HepG2 (cell line): ENCODE results near the gene MAML1. TPM values are rescaled to one million over a fixed set of nuclear protein-coding genes. Genes with fewer than 3 reads are reported as not detected.
A peak's percentile ranks its signal among the peaks of the same experiment; 100 is the strongest.

Source experiments
- BRCA1 ChIP-seq: sonication (generic); formaldehyde crosslinking; IDR thresholded peaks from 2 replicates; pipeline ENCODE4 v1.4.0; 2020; ENCODE audit warnings: missing genetic modification reagents
- CBFB ChIP-seq: sonication (generic); formaldehyde crosslinking; IDR thresholded peaks from 2 replicates; pipeline ENCODE4 v1.4.0; 2020; ENCODE audit warnings: missing genetic modification reagents
- HES4 ChIP-seq: sonication (generic); formaldehyde crosslinking; IDR thresholded peaks from 2 replicates; pipeline ENCODE4 v1.9.0; 2021; ENCODE audit warnings: mild to moderate bottlenecking, missing genetic modification reagents, borderline replicate concordance
- HNRNPK ChIP-seq: fragments of 200-400 bp; formaldehyde crosslinking; IDR thresholded peaks from 2 replicates; pipeline ENCODE4 v1.6.1; 2018; ENCODE audit warnings: low read length, low read depth, moderate library complexity, mild to moderate bottlenecking; ENCODE audit not compliant: poor library complexity, severe bottlenecking
- KDM4B ChIP-seq: sonication (generic); formaldehyde crosslinking; IDR thresholded peaks from 2 replicates; pipeline ENCODE4 v1.4.0; 2020; ENCODE audit warnings: missing genetic modification reagents
- KLF6 ChIP-seq: IDR thresholded peaks from 2 replicates; pipeline ENCODE4 v1.8.0; 2016; ENCODE audit warnings: missing biosample characterization, missing genetic modification reagents
- MATR3 ChIP-seq: sonication (generic); formaldehyde crosslinking; IDR thresholded peaks from 2 replicates; pipeline ENCODE4 v1.4.0; 2020; ENCODE audit warnings: missing genetic modification reagents
- MED8 ChIP-seq: sonication (generic); formaldehyde crosslinking; IDR thresholded peaks from 2 replicates; pipeline ENCODE4 v1.8.1; 2023; ENCODE audit warnings: mild to moderate bottlenecking, missing genetic modification reagents; ENCODE audit not compliant: insufficient replicate concordance
- PHF5A ChIP-seq: IDR thresholded peaks from one replicate; pipeline ENCODE4 v1.6.1; 2018; ENCODE audit warnings: low read depth, missing genetic modification reagents; ENCODE audit not compliant: unreplicated experiment
- PLRG1 ChIP-seq: fragments of 450-650 bp; conservative IDR thresholded peaks from 2 replicates; pipeline ENCODE4 v1.6.1; 2016
- PRPF4 ChIP-seq: fragments of 200-400 bp; formaldehyde crosslinking; IDR thresholded peaks from 2 replicates; pipeline ENCODE4 v1.6.1; 2016; ENCODE audit warnings: low read length, low read depth; ENCODE audit not compliant: poor library complexity, severe bottlenecking
- SAP130 ChIP-seq: IDR thresholded peaks from 2 replicates; pipeline ENCODE4 v1.6.1; 2016; ENCODE audit warnings: low read depth
- TBL1XR1 ChIP-seq: fragments of 150-350 bp; IDR thresholded peaks from 2 replicates; pipeline ENCODE4 v1.6.1; 2014; ENCODE audit warnings: borderline replicate concordance, low read length; ENCODE audit not compliant: partially characterized antibody
- TGIF2 ChIP-seq: IDR thresholded peaks from 2 replicates; pipeline ENCODE4 v1.6.1; 2016; ENCODE audit warnings: control low read depth, missing compliant biosample characterization
- ZBTB20 ChIP-seq: sonication (generic); formaldehyde crosslinking; IDR thresholded peaks from 2 replicates; pipeline ENCODE4 v1.8.1; 2023; ENCODE audit warnings: missing genetic modification reagents, low read depth, mild to moderate bottlenecking, borderline replicate concordance
- ZNF317 ChIP-seq: sonication (generic); formaldehyde crosslinking; IDR thresholded peaks from 2 replicates; pipeline ENCODE4 v1.5.0; 2020; ENCODE audit warnings: mild to moderate bottlenecking, missing genetic modification reagents
- ZNF451 ChIP-seq: sonication (generic); formaldehyde crosslinking; IDR thresholded peaks from 2 replicates; pipeline ENCODE4 v1.5.0; 2020; ENCODE audit warnings: mild to moderate bottlenecking, missing genetic modification reagents
- ZNF644 ChIP-seq: IDR thresholded peaks from 2 replicates; pipeline ENCODE4 v1.6.1; 2016; ENCODE audit warnings: low read depth
- ZNF746 ChIP-seq: sonication (generic); formaldehyde crosslinking; IDR thresholded peaks from 2 replicates; pipeline ENCODE4 v1.8.0; 2022; ENCODE audit warnings: mild to moderate bottlenecking, missing genetic modification reagents
- ZNF841 ChIP-seq: sonication (generic); formaldehyde crosslinking; IDR thresholded peaks from 2 replicates; pipeline ENCODE4 v1.8.1; 2023; ENCODE audit warnings: missing genetic modification reagents, borderline replicate concordance
- ZSCAN25 ChIP-seq: sonication (generic); formaldehyde crosslinking; IDR thresholded peaks from 2 replicates; pipeline ENCODE4 v1.8.0; 2022; ENCODE audit warnings: mild to moderate bottlenecking, missing genetic modification reagents
- polyA plus RNA-seq, 8 experiments: library from polyadenylated mRNA; depleted of rRNA in 3 of 8; stranded (reverse) in 7 of 8; unstranded in 1 of 8; fragments of >200 nt; fragmentation: Illumina TruSeq in 4 of 8; extraction: Trizol in 4 of 8; gene quantifications; 2 replicates each; pipeline versions ENCODE4 v1.2.1 to v1.2.3, GENCODE V29; 2011 to 2016; ENCODE audit warnings: low read depth in 4 of 8, missing spikeins in 1 of 8, mixed read lengths in 1 of 8; ENCODE audit not compliant: insufficient read depth in 1 of 8
- total RNA-seq, 5 experiments: library from RNA; depleted of rRNA; stranded (reverse); fragments of >200 nt; fragmentation: Illumina TruSeq; extraction: Trizol; gene quantifications; 2 replicates each; pipeline ENCODE4 v1.2.3, GENCODE V29; 2016; ENCODE audit warnings: low read depth in 1 of 5
- TF ChIP-seq, protein P1 (sequence below): sonication (generic); formaldehyde crosslinking; IDR thresholded peaks from 2 replicates; pipeline ENCODE4 v1.5.0; 2020; ENCODE audit warnings: missing genetic modification reagents
- TF ChIP-seq, protein P2 (sequence below): sonication (generic); formaldehyde crosslinking; IDR thresholded peaks from 2 replicates; pipeline ENCODE4 v1.9.0; 2021; ENCODE audit warnings: missing genetic modification reagents, mild to moderate bottlenecking, borderline replicate concordance
- TF ChIP-seq, protein P3 (sequence below): sonication (generic); formaldehyde crosslinking; IDR thresholded peaks from 2 replicates; pipeline ENCODE4 v1.5.1; 2020; ENCODE audit warnings: missing genetic modification reagents, mild to moderate bottlenecking, borderline replicate concordance
- TF ChIP-seq, protein P4 (sequence below): sonication (generic); formaldehyde crosslinking; IDR thresholded peaks from 2 replicates; pipeline ENCODE4 v1.8.1; 2023; ENCODE audit warnings: mild to moderate bottlenecking, missing genetic modification reagents
- TF ChIP-seq, protein P5 (sequence below): sonication (generic); formaldehyde crosslinking; IDR thresholded peaks from 2 replicates; pipeline ENCODE4 v1.4.0; 2020; ENCODE audit warnings: missing genetic modification reagents

Gene MAML1
- total and polyA plus RNA-seq, 2 of the 13 experiments (the other 11 are each of a cell fraction or from before 2014, with no cell fraction given), result 10.0 to 10.8 TPM

DNA sequence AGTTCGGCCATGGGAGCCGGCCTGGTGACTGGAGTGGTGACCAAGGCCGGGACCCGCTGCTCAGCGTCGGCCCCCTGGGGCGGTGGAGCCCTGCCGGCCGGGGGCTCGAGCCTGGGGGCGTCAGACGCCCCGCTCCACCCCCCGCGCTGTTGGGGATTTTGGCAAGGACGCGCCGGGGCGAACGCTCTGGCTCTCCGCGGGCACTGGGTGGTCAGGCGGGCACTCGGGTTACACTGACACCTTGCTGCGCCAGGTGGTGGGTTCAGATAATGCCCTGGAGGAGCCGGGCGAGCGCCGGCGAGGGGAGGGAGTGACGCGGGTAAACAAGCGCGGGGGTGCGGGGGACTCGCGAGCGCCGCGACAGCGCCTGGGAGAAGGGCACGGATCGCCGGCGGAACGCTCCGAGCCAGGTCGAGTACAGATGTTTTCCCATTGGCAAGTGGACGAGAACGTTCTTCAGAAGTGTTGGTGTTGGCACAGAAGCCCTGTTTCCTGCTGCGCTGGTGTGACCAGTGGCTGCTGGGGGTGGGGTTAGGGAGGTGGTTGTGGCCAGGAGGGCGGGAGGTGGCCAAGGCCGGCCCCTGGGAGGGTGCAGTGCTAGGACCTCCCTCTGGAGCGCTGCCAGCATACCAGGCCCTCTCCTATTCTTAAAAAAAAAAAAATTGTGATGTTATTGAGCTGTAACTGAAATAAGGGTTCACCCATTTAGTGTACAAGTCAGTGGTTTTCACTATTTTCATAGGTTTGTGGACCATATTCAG lies 88.9 kb downstream of the MAML1 start (continued):
- no peak for TF ChIP-seq MED8
- no peak for TF ChIP-seq ZSCAN25 (CRISPR knock-in tag)
- TF ChIP-seq ZNF317, result no peak; the same call in 1 of the 2 replicates
- no peak for TF ChIP-seq PHF5A (CRISPR knock-in tag)
- TF ChIP-seq CBFB, result no peak; the same call in 1 of the 2 replicates
- 0 out of 2 replicates have a peak, but pooled peaks have one; percentile 43 for TF ChIP-seq BRCA1 (CRISPR knock-in tag)
- TF ChIP-seq KLF6 (CRISPR knock-in tag), result no peak
- TF ChIP-seq ZNF746, result 0 out of 2 replicates have a peak, but pooled peaks have one; percentile 11
- no peak for TF ChIP-seq ZNF644
- TF ChIP-seq, protein P1, sequence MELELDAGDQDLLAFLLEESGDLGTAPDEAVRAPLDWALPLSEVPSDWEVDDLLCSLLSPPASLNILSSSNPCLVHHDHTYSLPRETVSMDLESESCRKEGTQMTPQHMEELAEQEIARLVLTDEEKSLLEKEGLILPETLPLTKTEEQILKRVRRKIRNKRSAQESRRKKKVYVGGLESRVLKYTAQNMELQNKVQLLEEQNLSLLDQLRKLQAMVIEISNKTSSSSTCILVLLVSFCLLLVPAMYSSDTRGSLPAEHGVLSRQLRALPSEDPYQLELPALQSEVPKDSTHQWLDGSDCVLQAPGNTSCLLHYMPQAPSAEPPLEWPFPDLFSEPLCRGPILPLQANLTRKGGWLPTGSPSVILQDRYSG (CRISPR knock-in tag), result no peak
- 0 out of 2 replicates have a peak, but pooled peaks have one; percentile 35 for TF ChIP-seq ZNF451 (CRISPR knock-in tag)
- no peak for TF ChIP-seq TGIF2 (CRISPR knock-in tag)
- TF ChIP-seq KDM4B (CRISPR knock-in tag), result no peak
- TF ChIP-seq, protein P2, sequence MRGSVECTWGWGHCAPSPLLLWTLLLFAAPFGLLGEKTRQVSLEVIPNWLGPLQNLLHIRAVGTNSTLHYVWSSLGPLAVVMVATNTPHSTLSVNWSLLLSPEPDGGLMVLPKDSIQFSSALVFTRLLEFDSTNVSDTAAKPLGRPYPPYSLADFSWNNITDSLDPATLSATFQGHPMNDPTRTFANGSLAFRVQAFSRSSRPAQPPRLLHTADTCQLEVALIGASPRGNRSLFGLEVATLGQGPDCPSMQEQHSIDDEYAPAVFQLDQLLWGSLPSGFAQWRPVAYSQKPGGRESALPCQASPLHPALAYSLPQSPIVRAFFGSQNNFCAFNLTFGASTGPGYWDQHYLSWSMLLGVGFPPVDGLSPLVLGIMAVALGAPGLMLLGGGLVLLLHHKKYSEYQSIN (CRISPR knock-in tag), result no peak
- TF ChIP-seq MATR3 (CRISPR knock-in tag), result no peak
- no peak for TF ChIP-seq HES4 (CRISPR knock-in tag)
- TF ChIP-seq, protein P3, sequence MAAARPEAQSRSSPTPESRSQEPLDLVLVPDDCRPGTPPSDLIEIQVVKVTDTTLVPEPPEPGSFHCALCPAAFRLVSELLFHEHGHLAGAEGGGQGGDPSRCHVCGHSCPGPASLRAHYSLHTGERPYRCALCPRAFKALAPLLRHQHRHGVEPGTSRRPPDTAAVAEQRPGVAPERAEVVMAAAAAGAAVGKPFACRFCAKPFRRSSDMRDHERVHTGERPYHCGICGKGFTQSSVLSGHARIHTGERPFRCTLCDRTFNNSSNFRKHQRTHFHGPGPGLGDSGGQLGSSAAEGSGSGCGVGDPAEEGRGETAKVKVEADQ, result no peak
- TF ChIP-seq, protein P4, sequence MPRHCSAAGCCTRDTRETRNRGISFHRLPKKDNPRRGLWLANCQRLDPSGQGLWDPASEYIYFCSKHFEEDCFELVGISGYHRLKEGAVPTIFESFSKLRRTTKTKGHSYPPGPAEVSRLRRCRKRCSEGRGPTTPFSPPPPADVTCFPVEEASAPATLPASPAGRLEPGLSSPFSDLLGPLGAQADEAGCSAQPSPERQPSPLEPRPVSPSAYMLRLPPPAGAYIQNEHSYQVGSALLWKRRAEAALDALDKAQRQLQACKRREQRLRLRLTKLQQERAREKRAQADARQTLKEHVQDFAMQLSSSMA, result no peak
- peak; percentile 75 for TF ChIP-seq SAP130 (CRISPR knock-in tag)
- TF ChIP-seq ZBTB20 (CRISPR knock-in tag), result no peak; the same call in 1 of the 2 replicates
- TF ChIP-seq PLRG1, result no peak
- TF ChIP-seq ZNF841 (CRISPR knock-in tag), result no peak
- TF ChIP-seq, protein P5, sequence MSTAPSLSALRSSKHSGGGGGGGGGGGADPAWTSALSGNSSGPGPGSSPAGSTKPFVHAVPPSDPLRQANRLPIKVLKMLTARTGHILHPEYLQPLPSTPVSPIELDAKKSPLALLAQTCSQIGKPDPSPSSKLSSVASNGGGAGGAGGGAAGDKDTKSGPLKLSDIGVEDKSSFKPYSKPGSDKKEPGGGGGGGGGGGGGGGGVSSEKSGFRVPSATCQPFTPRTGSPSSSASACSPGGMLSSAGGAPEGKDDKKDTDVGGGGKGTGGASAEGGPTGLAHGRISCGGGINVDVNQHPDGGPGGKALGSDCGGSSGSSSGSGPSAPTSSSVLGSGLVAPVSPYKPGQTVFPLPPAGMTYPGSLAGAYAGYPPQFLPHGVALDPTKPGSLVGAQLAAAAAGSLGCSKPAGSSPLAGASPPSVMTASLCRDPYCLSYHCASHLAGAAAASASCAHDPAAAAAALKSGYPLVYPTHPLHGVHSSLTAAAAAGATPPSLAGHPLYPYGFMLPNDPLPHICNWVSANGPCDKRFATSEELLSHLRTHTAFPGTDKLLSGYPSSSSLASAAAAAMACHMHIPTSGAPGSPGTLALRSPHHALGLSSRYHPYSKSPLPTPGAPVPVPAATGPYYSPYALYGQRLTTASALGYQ (CRISPR knock-in tag), result peak; percentile 45; the same call in 1 of the 2 replicates
- TF ChIP-seq HNRNPK, result no peak
- no peak for TF ChIP-seq TBL1XR1
- no peak for TF ChIP-seq PRPF4
